Activated CD4-positive, CD25-positive, alpha-beta regulatory T cell (primary cell): ENCODE measurements around the gene ADISSP.
A peak's percentile ranks its signal among the peaks of the same experiment; 100 is the strongest.
"Not testable (repeated sequence)": the region's sequence is repeated elsewhere in the genome, so short reads cannot be mapped to it uniquely, and the experiment has no call there.

Experiments
- DNase-seq, 4 experiments: peaks; one replicate each; lab custom pipeline; 2025; lab: John Stamatoyannopoulos, UW

The ADISSP gene

GRCh38 chr20:3797592-3798372 lies 30.2 kb upstream of the ADISSP start:
- DNase-seq: no peak

GRCh38 chr20:3797226-3797545 lies 29.6 kb upstream of the ADISSP start:
- DNase-seq: no peak

- DNase-seq: no peak
Observed at GRCh38 chr20:3796477-3797225, 29.1 kb upstream of the ADISSP start.

- peak; percentile 62 to 82 (median 78) for DNase-seq
Observed at GRCh38 chr20:3795511-3796468, 28.2 kb upstream of the ADISSP start, which contains the start of gene CDC25B. Gene CDC25B, plus strand, starts transcription at chr20:3796310. Its CDS starts 222 bp downstream, at chr20:3796532.

GRCh38 chr20:3794701-3795420 lies 27.3 kb upstream of the ADISSP start:
- DNase-seq: no peak

- not testable (repeated sequence) for DNase-seq
Observed at GRCh38 chr20:3794168-3794567, 26.6 kb upstream of the ADISSP start.

- not testable (repeated sequence) for DNase-seq
Observed at GRCh38 chr20:3789201-3789600, 21.6 kb upstream of the ADISSP start.

GRCh38 chr20:3788685-3789155 lies 21.2 kb upstream of the ADISSP start:
- no peak for DNase-seq

GRCh38 chr20:3787324-3788014 lies 19.9 kb upstream of the ADISSP start:
- no peak for DNase-seq

- DNase-seq: peak; percentile 85 to 89 (median 86)
Observed at GRCh38 chr20:3786665-3787323, 19.2 kb upstream of the ADISSP start, which contains the start of gene CENPB. Gene CENPB, minus strand, starts transcription at chr20:3786740. Its CDS starts 257 bp downstream, at chr20:3786483.

GRCh38 chr20:3786126-3786484 lies 18.6 kb upstream of the ADISSP start:
- DNase-seq: no peak

GRCh38 chr20:3785240-3786125 lies 17.9 kb upstream of the ADISSP start:
- no peak for DNase-seq

- DNase-seq: no peak
Observed at GRCh38 chr20:3784863-3785239, 17.3 kb upstream of the ADISSP start.

- no peak for DNase-seq
Observed at GRCh38 chr20:3784216-3784853, 16.8 kb upstream of the ADISSP start.

GRCh38 chr20:3783511-3784195 lies 16.1 kb upstream of the ADISSP start:
- DNase-seq: no peak

GRCh38 chr20:3783068-3783489 lies 15.5 kb upstream of the ADISSP start:
- DNase-seq: no peak

GRCh38 chr20:3782597-3782996 lies 15.0 kb upstream of the ADISSP start:
- DNase-seq: no peak
